ENCODE results near the gene CPNE5. TPM values are rescaled to one million over a fixed set of nuclear protein-coding genes. Genes with fewer than 3 reads are reported as not detected.

The CPNE5 gene
- total and polyA plus RNA-seq, 7 donors, result 0.03 to 1.7 (median 0.41) TPM

- Histone ChIP-seq H3K36me3 (ENCODE audit: insufficient read depth in 1 of 2, low read depth in 1 of 2) (no peaks in the 10 kb centered on the region), H3K4me3 (no peak overlapping the region), H3K9me3 (no peaks in the 10 kb centered on the region), H3K27me3 (ENCODE audit: insufficient read depth in 3 of 3, low read length in 2 of 3) (no peaks in the 10 kb centered on the region), H3K4me1 (no peaks in the 10 kb centered on the region), H3K27ac (no peak overlapping the region)
- TF ChIP-seq, protein P1, sequence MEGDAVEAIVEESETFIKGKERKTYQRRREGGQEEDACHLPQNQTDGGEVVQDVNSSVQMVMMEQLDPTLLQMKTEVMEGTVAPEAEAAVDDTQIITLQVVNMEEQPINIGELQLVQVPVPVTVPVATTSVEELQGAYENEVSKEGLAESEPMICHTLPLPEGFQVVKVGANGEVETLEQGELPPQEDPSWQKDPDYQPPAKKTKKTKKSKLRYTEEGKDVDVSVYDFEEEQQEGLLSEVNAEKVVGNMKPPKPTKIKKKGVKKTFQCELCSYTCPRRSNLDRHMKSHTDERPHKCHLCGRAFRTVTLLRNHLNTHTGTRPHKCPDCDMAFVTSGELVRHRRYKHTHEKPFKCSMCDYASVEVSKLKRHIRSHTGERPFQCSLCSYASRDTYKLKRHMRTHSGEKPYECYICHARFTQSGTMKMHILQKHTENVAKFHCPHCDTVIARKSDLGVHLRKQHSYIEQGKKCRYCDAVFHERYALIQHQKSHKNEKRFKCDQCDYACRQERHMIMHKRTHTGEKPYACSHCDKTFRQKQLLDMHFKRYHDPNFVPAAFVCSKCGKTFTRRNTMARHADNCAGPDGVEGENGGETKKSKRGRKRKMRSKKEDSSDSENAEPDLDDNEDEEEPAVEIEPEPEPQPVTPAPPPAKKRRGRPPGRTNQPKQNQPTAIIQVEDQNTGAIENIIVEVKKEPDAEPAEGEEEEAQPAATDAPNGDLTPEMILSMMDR (IDR thresholded peaks at IDR 0.05), result no peak
- intact Hi-C loops (cut with DNase I), result no loop called here
- WGBS, 3 donors, result 94 to 96% (median 95%) methylated on average over 6 of the region's 6 CpGs
- ATAC-seq (no peak), DNase-seq (no peak)
Observed at GRCh38 chr6:36803482-36803881, 35.8 kb downstream of the CPNE5 start.

DNA sequence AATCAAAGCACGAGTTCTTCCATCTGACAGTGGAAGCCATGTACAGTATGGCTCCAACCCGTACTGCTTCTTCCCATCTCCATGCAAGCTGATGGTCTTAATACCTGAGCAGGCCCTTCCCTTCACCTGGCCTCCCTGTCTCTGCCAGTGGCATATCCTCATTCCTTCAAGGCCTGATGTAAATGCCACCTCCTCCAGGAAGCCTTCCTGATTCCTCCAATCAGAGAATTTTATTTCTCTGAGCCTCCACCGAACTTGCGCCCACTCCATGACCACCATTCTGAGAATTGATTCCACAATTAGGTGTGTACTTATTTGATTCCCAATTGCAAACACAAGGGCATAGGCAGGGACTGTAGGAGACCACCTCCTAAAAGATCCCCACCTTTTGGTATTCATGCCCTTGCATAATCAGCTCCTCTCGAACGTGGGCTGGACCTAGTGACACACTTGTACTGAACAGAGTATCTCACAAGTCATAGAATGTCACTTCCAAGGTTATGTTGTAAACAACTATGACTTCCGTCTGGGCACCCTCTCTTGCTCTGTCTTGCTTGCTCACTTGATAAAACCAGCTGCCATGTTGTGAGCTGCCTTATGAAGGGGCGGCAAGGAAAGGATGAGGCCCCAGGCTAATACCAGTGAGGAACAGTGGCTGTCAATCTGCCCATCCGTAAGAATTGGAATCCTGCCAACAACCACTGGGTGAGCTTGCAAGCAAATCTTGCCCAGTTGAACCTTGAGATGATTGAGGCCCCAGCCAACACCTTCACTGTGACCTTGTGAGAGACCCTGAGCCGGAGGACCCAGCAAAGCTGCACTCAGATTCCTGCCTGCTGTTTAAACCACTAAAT is 38.8 kb downstream of the CPNE5 start:
- DNase-seq, result no peak
- WGBS, 3 donors, result 77 to 80% (median 79%) methylated on average over 10 of the region's 10 CpGs
- Histone ChIP-seq H3K27me3 (ENCODE audit: insufficient read depth in 3 of 3, low read length in 2 of 3) (no peaks in the 10 kb centered on the region), H3K4me3 (no peak overlapping the region), H3K4me1 (no peaks in the 10 kb centered on the region), H3K27ac (no peak overlapping the region), H3K9me3 (no peaks in the 10 kb centered on the region), H3K36me3 (ENCODE audit: insufficient read depth in 1 of 2, low read depth in 1 of 2) (no peaks in the 10 kb centered on the region)
- no peak for ATAC-seq
- TF ChIP-seq, protein P1 (IDR thresholded peaks at IDR 0.05), result no peak
- intact Hi-C loops (cut with DNase I), result no loop called here

- Histone ChIP-seq H3K4me1 (no peaks in the 10 kb centered on the region), H3K4me3 (no peak overlapping the region), H3K27me3 (ENCODE audit: insufficient read depth in 3 of 3, low read length in 2 of 3) (peaks cover 0 to 4% (median 0%) of the 10 kb centered on the region in 3 donors), H3K9me3 (no peaks in the 10 kb centered on the region), H3K27ac (no peak overlapping the region), H3K36me3 (ENCODE audit: insufficient read depth in 1 of 2, low read depth in 1 of 2) (no peaks in the 10 kb centered on the region)
- ATAC-seq, result no peak
- DNase-seq, result no peak
- intact Hi-C loops (cut with DNase I), result no loop called here
- WGBS, 3 donors, result 88 to 94% (median 91%) methylated on average over 3 of the region's 3 CpGs
- TF ChIP-seq, protein P1 (IDR thresholded peaks at IDR 0.05), result no peak
Observed at GRCh38 chr6:36798852-36799251, 40.4 kb downstream of the CPNE5 start.

DNA sequence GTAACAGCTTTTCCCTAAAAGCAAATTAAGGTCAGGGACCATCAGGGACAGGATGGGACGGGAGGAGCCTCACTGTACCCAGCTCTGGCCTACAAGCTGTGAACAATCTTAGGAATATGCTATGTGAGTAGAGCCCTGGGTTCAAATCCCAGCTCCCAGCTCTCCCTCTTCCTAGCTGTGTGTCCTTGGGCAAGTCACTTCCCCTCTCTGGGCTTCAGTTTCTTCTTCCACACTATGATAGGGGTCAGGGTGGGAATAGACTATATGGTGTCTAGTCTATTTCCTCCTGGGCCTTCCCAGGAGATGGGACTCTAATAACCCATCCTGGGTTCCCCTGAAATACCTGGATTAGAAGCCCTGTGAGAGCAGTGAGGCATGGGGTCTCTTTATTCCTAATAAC is 41.6 kb downstream of the CPNE5 start:
- Histone ChIP-seq H3K9me3 (no peaks in the 10 kb centered on the region), H3K4me3 (no peak overlapping the region), H3K36me3 (ENCODE audit: insufficient read depth in 1 of 2, low read depth in 1 of 2) (no peaks in the 10 kb centered on the region), H3K27ac (no peak overlapping the region), H3K27me3 (ENCODE audit: insufficient read depth in 3 of 3, low read length in 2 of 3) (peaks cover 0 to 4% (median 0%) of the 10 kb centered on the region in 3 donors), H3K4me1 (no peaks in the 10 kb centered on the region)
- no peak for DNase-seq
- intact Hi-C loops (cut with DNase I), result no loop called here
- no peak for ATAC-seq
- 86 to 100% (median 100%) methylated on average over 1 of the region's 1 CpG for WGBS, 3 donors
- TF ChIP-seq, protein P1 (IDR thresholded peaks at IDR 0.05), result no peak

Measured in psoas muscle (tissue), 8 donors.